Transverse colon (tissue), 4 donors: ENCODE data around the gene TRAK1. TPM values are rescaled to one million over a fixed set of nuclear protein-coding genes. Genes with fewer than 3 reads are reported as not detected.
A peak's percentile ranks its signal among the peaks of the same experiment; 100 is the strongest.

Source experiments
- DNase-seq: peaks from one replicate; pipeline ENCODE4 v3.0.0-alpha.2; 2019
- H3K27ac ChIP-seq, 4 donors: fragments of 200-600 bp; sonication (generic); 2 replicates each; pipeline ENCODE4 v1.5.1; 2016 to 2018; ENCODE audit warnings: inconsistent platforms in 4 of 4
- H3K27me3 ChIP-seq: fragments of 200-600 bp; sonication (generic); 2 replicates; pipeline ENCODE4 v1.5.1; 2017; ENCODE audit warnings: inconsistent platforms
- H3K36me3 ChIP-seq, 4 donors: fragments of 200-600 bp; sonication (generic); 2 replicates each; pipeline ENCODE4 v1.5.1; 2017 to 2019; ENCODE audit warnings: inconsistent platforms in 4 of 4
- H3K4me1 ChIP-seq, 4 donors: fragments of 200-600 bp; sonication (generic); 2 replicates each; pipeline ENCODE4 v1.5.1; 2017 to 2020; ENCODE audit warnings: inconsistent platforms in 4 of 4
- H3K4me3 ChIP-seq, 4 donors: fragments of 200-600 bp; sonication (generic); 1 replicate in 1 of 4; 2 replicates in 3 of 4; pipeline versions ENCODE4 v1.5.1 to v1.6.1; 2017 to 2019; ENCODE audit warnings: inconsistent platforms in 4 of 4
- H3K9me3 ChIP-seq, 2 donors: fragments of 200-600 bp; sonication (generic); 2 replicates each; pipeline ENCODE4 v1.5.1; 2017 to 2019; ENCODE audit warnings: inconsistent platforms in 2 of 2
- CTCF ChIP-seq, 5 experiments: fragments of 200-600 bp in 3 of 5; fragments of 450-650 bp in 2 of 5; sonication (generic) in 3 of 5; IDR thresholded peaks; 1 replicate in 2 of 5; 2 replicates in 3 of 5; pipeline ENCODE4 v1.5.1; 2016 to 2017; ENCODE audit warnings: antibody characterized with exemption in 5 of 5, inconsistent platforms in 3 of 5, mild to moderate bottlenecking in 2 of 5, moderate library complexity in 1 of 5
- EP300 ChIP-seq: sonication (generic); formaldehyde crosslinking; IDR thresholded peaks from one replicate; pipeline ENCODE4 v1.6.1; 2017; ENCODE audit warnings: antibody characterized with exemption, low read depth
- POLR2A ChIP-seq: fragments of 450-650 bp; IDR thresholded peaks from one replicate; pipeline ENCODE4 v1.6.1; 2016; ENCODE audit warnings: antibody characterized with exemption, mild to moderate bottlenecking, moderate library complexity
- POLR2AphosphoS5 ChIP-seq, 3 donors: sonication (generic); formaldehyde crosslinking; IDR thresholded peaks; one replicate each; pipeline ENCODE4 v1.6.1; 2016; ENCODE audit warnings: antibody characterized with exemption in 3 of 3
- WGBS, 2 donors: methylation state at CpG; one replicate each; pipeline ENCODE4 v1.1.5; 2018; ENCODE audit warnings: low coverage in 1 of 2; 5-methylcytosine and 5-hydroxymethylcytosine counted together
- in situ Hi-C, 4 donors: fragments of 200-750 bp; cut with MboI; loops; one replicate each; pipeline versions ENCODE4 v1.15.0 to v1.15.1; 2017; ENCODE audit warnings: low sequenced_read_pairs in 3 of 4, low pct_ligation_motif_present in 1 of 4, low pct_unique_long_range_greater_than_20kb in 1 of 4
- intact Hi-C: fragments of 100-400 bp; cut with DNase I; formaldehyde crosslinking; loops from one replicate; pipeline ENCODE4 v1.15.1; 2023; ENCODE audit warnings: low total_unique reads
- total RNA-seq, 4 donors: library from RNA; depleted of rRNA; stranded (reverse); fragments of >200 nt; gene quantifications; one replicate each; pipeline ENCODE4 v1.1.0, GENCODE V29; 2016

Gene TRAK1
- total RNA-seq, 4 donors from 2014 or later, result 91.7 to 247 (median 115) TPM

- Histone ChIP-seq H3K36me3 (peaks cover 0 to 13% (median 3%) of the 10 kb centered on the region in 4 donors), H3K4me3 (no peak overlapping the region), H3K27me3 (no peaks in the 10 kb centered on the region), H3K9me3 (no peaks in the 10 kb centered on the region), H3K4me1 (peaks cover 0 to 38% (median 3%) of the 10 kb centered on the region in 4 donors), H3K27ac (no peak overlapping the region)
- TF ChIP-seq EP300, result no peak
- TF ChIP-seq CTCF (IDR thresholded peaks at IDR 0.05), result no peak
- no peak for TF ChIP-seq POLR2A
- in situ Hi-C loops, result loop anchor here in 3 of 4 donors (5.0 to 25.0 kb wide), 3 partner anchors 63 to 313 kb away; no protein-coding TSS in a partner anchor
- intact Hi-C loops, result loop anchor here (5.0 kb wide), 1 partner anchor 1812 kb away; no protein-coding TSS in a partner anchor
- no peak for DNase-seq
- 97% methylated on average over 5 of the region's 5 CpGs; no CpG with 5 or more reads in 1 of the 2 donors for WGBS, 2 donors
Measured at GRCh38 chr3:42123824-42124658, 32.9 kb downstream of the TRAK1 start.

GRCh38 chr3:42127226-42127625 is 36.1 kb downstream of the TRAK1 start:
- H3K27ac ChIP-seq, result no peak overlapping the region
- in situ Hi-C loops, result no loop called here
- H3K27me3 ChIP-seq, result no peaks in the 10 kb centered on the region
- 94 to 100% methylated on average over 1 to 3 of the region's 3 CpGs for WGBS, 2 donors
- peaks cover 0 to 43% (median 16%) of the 10 kb centered on the region in 4 donors for H3K4me1 ChIP-seq
- H3K36me3 ChIP-seq, result peaks cover 0 to 13% (median 3%) of the 10 kb centered on the region in 4 donors
- intact Hi-C loops, result no loop called here
- no peak overlapping the region for H3K4me3 ChIP-seq
- no peaks in the 10 kb centered on the region for H3K9me3 ChIP-seq
- no peak for TF ChIP-seq EP300
- no peak for TF ChIP-seq POLR2A
- TF ChIP-seq CTCF (IDR thresholded peaks at IDR 0.05), result no peak
- no peak for TF ChIP-seq POLR2AphosphoS5 (IDR thresholded peaks at IDR 0.05)
- DNase-seq, result no peak

- in situ Hi-C loops, result no loop called here
- no peak overlapping the region for H3K27ac ChIP-seq
- no peaks in the 10 kb centered on the region for H3K27me3 ChIP-seq
- peaks cover 0 to 35% (median 16%) of the 10 kb centered on the region in 4 donors for H3K4me1 ChIP-seq
- no peaks in the 10 kb centered on the region for H3K9me3 ChIP-seq
- 64 to 67% methylated on average over 1 of the region's 1 CpG for WGBS, 2 donors
- H3K4me3 ChIP-seq, result no peak overlapping the region
- no peak for TF ChIP-seq POLR2A
- TF ChIP-seq EP300, result no peak
- no peak for TF ChIP-seq CTCF (IDR thresholded peaks at IDR 0.05)
- TF ChIP-seq POLR2AphosphoS5 (IDR thresholded peaks at IDR 0.05), result no peak
- no peak for DNase-seq
- peaks cover 0 to 13% (median 3%) of the 10 kb centered on the region in 4 donors for H3K36me3 ChIP-seq
- intact Hi-C loops, result no loop called here
Measured at GRCh38 chr3:42128526-42128925, 37.4 kb downstream of the TRAK1 start.

- Histone ChIP-seq H3K27ac (peak overlapping the region; percentile 70 to 83 (median 73)), H3K36me3 (peaks cover 0 to 13% (median 3%) of the 10 kb centered on the region in 4 donors), H3K4me1 (peaks cover 0 to 42% (median 16%) of the 10 kb centered on the region in 4 donors), H3K4me3 (no peak overlapping the region), H3K27me3 (no peaks in the 10 kb centered on the region), H3K9me3 (no peaks in the 10 kb centered on the region)
- no peak for DNase-seq
- in situ Hi-C loops, result no loop called here
- 68 to 82% methylated on average over 10 to 18 of the region's 18 CpGs for WGBS, 2 donors
- TF ChIP-seq POLR2AphosphoS5 (IDR thresholded peaks at IDR 0.05) (no peak), CTCF (IDR thresholded peaks at IDR 0.05) (no peak), POLR2A (no peak), EP300 (no peak)
- intact Hi-C loops, result no loop called here
Measured at GRCh38 chr3:42129014-42129953, 38.1 kb downstream of the TRAK1 start.
